ENCODE results near the gene METTL26. TPM values are rescaled to one million over a fixed set of nuclear protein-coding genes. Genes with fewer than 3 reads are reported as not detected.
A peak's percentile ranks its signal among the peaks of the same experiment; 100 is the strongest.

METTL26 gene
- total and polyA plus RNA-seq, 9 of the 15 experiments (the other 6 are each of a cell fraction or from before 2014, with no cell fraction given): 7.3 to 262 (median 80.9) TPM

GRCh38 chr16:636206-637080 is at the start of gene METTL26 (continued):
- no peak for TF ChIP-seq PTRF (tag; IDR thresholded peaks at IDR 0.05)
- peak; percentile 43; the same call in 1 of the 2 replicates for TF ChIP-seq ZBTB33 (CRISPR knock-in tag; IDR thresholded peaks at IDR 0.05)
- TF ChIP-seq ZFP30 (CRISPR knock-in tag; IDR thresholded peaks at IDR 0.05; ENCODE audit: borderline replicate concordance): no peak
- no peak for TF ChIP-seq ZNF717 (CRISPR knock-in tag; IDR thresholded peaks at IDR 0.05)
- TF ChIP-seq ZC3H11A (IDR thresholded peaks at IDR 0.05; ENCODE audit: low read depth, low read length): peak; percentile 36; the same call in 1 of the 2 replicates
- no peak for TF ChIP-seq SRSF3 (IDR thresholded peaks at IDR 0.05; ENCODE audit: insufficient read depth, low read length)
- peak; percentile 36; the same call in 1 of the 2 replicates for TF ChIP-seq NCOR1 (IDR thresholded peaks at IDR 0.05)
- TF ChIP-seq GMEB1 (CRISPR knock-in tag; IDR thresholded peaks at IDR 0.05): peak; percentile 94
- TF ChIP-seq ZNF280A (IDR thresholded peaks at IDR 0.05; ENCODE audit: low read depth, partially characterized antibody): no peak
- no peak for TF ChIP-seq ZMIZ1 (IDR thresholded peaks at IDR 0.05; ENCODE audit: low read depth in 2 of 2, low read length in 2 of 2)
- no peak for TF ChIP-seq ZNF583 (CRISPR knock-in tag; IDR thresholded peaks at IDR 0.05)
- TF ChIP-seq HEY1 (CRISPR knock-in tag; IDR thresholded peaks at IDR 0.05; ENCODE audit: borderline replicate concordance): no peak
- TF ChIP-seq SMARCC2 (IDR thresholded peaks at IDR 0.05; ENCODE audit: low read depth): no peak
